Astrocyte (in vitro differentiated cells and primary cell): ENCODE data around the gene PEX10. TPM values are rescaled to one million over a fixed set of nuclear protein-coding genes. Genes with fewer than 3 reads are reported as not detected.

Experiments used
- DNase-seq: peaks from one replicate; pipeline ENCODE4 v3.0.0-alpha.2; 2010; ENCODE audit warnings: low read depth
- FAIRE-seq: peaks from 2 replicates; lab custom pipeline; 2011; peaks lifted over from hg19 to GRCh38; lab: Jason Lieb, UNC
- H2AFZ ChIP-seq: 2 replicates; pipeline ENCODE4 v1.6.0; 2012; ENCODE audit warnings: low read depth, low read length, inconsistent platforms
- H3K27ac ChIP-seq: 2 replicates; pipeline ENCODE4 v1.5.1; 2011; ENCODE audit warnings: low read depth, low read length, inconsistent platforms
- H3K27me3 ChIP-seq: 2 replicates; pipeline ENCODE4 v1.6.0; 2011; ENCODE audit warnings: low read length, inconsistent platforms; ENCODE audit not compliant: insufficient read depth
- H3K36me3 ChIP-seq: 2 replicates; pipeline ENCODE4 v1.5.1; 2011; ENCODE audit warnings: low read length, inconsistent platforms; ENCODE audit not compliant: insufficient read depth
- H3K4me1 ChIP-seq: 2 replicates; pipeline ENCODE4 v1.5.1; 2011; ENCODE audit warnings: low read length, inconsistent platforms; ENCODE audit not compliant: insufficient read depth
- H3K4me2 ChIP-seq: 2 replicates; pipeline ENCODE4 v1.6.0; 2012; ENCODE audit warnings: low read length, inconsistent platforms
- H3K4me3 ChIP-seq: 2 replicates; pipeline ENCODE4 v1.5.1; 2011; ENCODE audit warnings: low read depth, mild to moderate bottlenecking, low read length, inconsistent platforms; ENCODE audit not compliant: insufficient read depth
- H3K79me2 ChIP-seq: 2 replicates; pipeline ENCODE4 v1.6.0; 2012; ENCODE audit warnings: mild to moderate bottlenecking, low read length, inconsistent platforms; ENCODE audit not compliant: insufficient read depth
- H3K9ac ChIP-seq: 2 replicates; pipeline ENCODE4 v1.6.0; 2012; ENCODE audit warnings: mild to moderate bottlenecking, low read length, inconsistent platforms
- H3K9me3 ChIP-seq: 2 replicates; pipeline ENCODE4 v1.5.1; 2012; ENCODE audit warnings: low read depth, mild to moderate bottlenecking, low read length, inconsistent platforms; ENCODE audit not compliant: insufficient read depth
- H4K20me1 ChIP-seq: 2 replicates; pipeline ENCODE4 v1.6.0; 2012; ENCODE audit warnings: low read length, inconsistent platforms; ENCODE audit not compliant: insufficient read depth
- H3K27ac Mint-ChIP-seq: one replicate; pipeline ENCODE4 v1.8.0; 2021; ENCODE audit warnings: mild to moderate bottlenecking, mixed read lengths; ENCODE audit not compliant: unreplicated experiment
- H3K27me3 Mint-ChIP-seq: one replicate; pipeline ENCODE4 v1.8.0; 2021; ENCODE audit warnings: low read depth, mixed read lengths; ENCODE audit not compliant: unreplicated experiment
- H3K36me3 Mint-ChIP-seq: one replicate; pipeline ENCODE4 v1.8.0; 2021; ENCODE audit warnings: low read depth, mixed read lengths; ENCODE audit not compliant: unreplicated experiment
- H3K4me1 Mint-ChIP-seq: one replicate; pipeline ENCODE4 v1.8.0; 2021; ENCODE audit warnings: low read depth, mixed read lengths; ENCODE audit not compliant: unreplicated experiment
- H3K4me3 Mint-ChIP-seq: one replicate; pipeline ENCODE4 v1.8.0; 2021; ENCODE audit warnings: mild to moderate bottlenecking, moderate library complexity, mixed read lengths; ENCODE audit not compliant: unreplicated experiment
- H3K9me3 Mint-ChIP-seq: one replicate; pipeline ENCODE4 v1.8.0; 2021; ENCODE audit warnings: mild to moderate bottlenecking, mixed read lengths; ENCODE audit not compliant: unreplicated experiment
- EZH2 ChIP-seq: IDR thresholded peaks from 2 replicates; pipeline ENCODE4 v1.6.1; 2012; ENCODE audit warnings: mild to moderate bottlenecking, low read length, inconsistent platforms; ENCODE audit not compliant: insufficient read depth
- total RNA-seq: library from RNA; stranded (reverse); gene quantifications from 2 replicates; pipeline ENCODE4 v1.2.1, GENCODE V29; 2021
- TF ChIP-seq, protein P1 (sequence below): IDR thresholded peaks from 2 replicates; pipeline ENCODE4 v1.5.1; 2011; ENCODE audit warnings: low read depth, mild to moderate bottlenecking, inconsistent platforms, low read length, moderate library complexity; ENCODE audit not compliant: insufficient read depth

Gene PEX10
- total RNA-seq, 1 donor from 2014 or later, result 16.6 TPM

DNA sequence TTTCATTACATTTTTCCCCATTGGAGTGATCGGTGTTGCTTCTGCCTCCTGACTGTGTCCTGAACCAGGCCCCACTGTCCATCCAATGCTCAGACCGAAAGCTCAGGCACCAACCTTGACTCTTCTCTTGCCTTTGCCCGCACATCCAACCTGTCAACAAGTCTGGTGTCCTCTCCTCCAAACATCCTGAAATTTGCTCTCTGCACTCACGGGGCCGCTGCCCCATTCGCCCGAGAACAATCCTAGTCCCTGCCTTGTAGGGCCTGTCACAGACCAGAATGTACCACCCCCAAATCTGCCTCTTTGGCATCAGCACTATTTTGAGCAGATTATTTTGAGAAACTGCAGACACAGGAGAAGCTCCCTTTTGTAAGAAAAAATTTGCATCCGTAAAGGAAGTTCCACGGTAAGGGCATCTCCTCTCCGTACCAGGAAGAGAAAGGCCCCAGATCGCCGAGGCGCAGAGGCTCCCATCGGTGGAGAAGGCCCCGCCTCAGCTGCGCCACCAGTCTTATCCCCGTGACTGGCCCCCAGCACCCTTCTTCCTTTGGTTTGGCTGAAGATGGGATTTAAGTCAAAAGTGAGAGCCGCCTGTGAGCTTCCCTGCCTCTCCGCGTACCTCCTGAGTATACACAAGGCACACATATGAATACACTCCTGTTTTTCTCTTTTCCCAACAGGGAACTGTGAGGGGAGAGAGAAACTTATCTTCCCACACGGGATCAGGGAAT lies 28.1 kb downstream of the PEX10 start:
- no peaks in the 10 kb centered on the region for H3K27me3 Mint-ChIP-seq
- no peaks in the 10 kb centered on the region for H3K36me3 ChIP-seq

DNA sequence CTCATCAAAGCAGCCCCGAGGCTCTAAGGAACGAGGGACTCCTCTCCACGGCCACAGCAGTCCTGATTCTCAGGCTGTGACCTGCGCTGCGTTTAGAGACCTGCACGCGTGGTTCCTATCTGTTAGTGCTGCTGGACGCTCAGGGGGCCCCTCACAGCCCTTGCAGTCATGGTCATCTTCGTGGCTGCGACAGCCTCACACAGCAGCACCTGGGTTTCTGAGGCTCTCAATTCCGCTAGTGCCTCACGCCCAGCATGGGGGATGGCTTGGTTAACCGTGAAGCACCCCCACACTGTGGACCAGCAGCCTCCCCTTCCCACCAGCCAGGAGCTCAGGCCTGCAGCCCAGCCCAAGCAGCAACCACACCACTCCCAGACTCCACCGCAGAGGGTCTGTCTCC lies 28.8 kb downstream of the PEX10 start:
- DNase-seq, result no peak
- FAIRE-seq, result no peak
- H3K4me3 Mint-ChIP-seq, result no peak overlapping the region
- no peaks in the 10 kb centered on the region for H3K27me3 Mint-ChIP-seq
- H3K9me3 Mint-ChIP-seq, result no peaks in the 10 kb centered on the region
- Histone ChIP-seq H3K4me2 (no peak overlapping the region), H3K9me3 (no peaks in the 10 kb centered on the region), H3K79me2 (no peaks in the 10 kb centered on the region), H3K9ac (no peak overlapping the region), H3K4me3 (no peak overlapping the region), H3K27ac (no peak overlapping the region), H3K27me3 (no peaks in the 10 kb centered on the region), H3K4me1 (no peaks in the 10 kb centered on the region), H2AFZ (no peak overlapping the region), H3K36me3 (no peaks in the 10 kb centered on the region), H4K20me1 (no peaks in the 10 kb centered on the region)
- H3K27ac Mint-ChIP-seq, result no peak overlapping the region
- no peak for TF ChIP-seq EZH2
- TF ChIP-seq, protein P1, sequence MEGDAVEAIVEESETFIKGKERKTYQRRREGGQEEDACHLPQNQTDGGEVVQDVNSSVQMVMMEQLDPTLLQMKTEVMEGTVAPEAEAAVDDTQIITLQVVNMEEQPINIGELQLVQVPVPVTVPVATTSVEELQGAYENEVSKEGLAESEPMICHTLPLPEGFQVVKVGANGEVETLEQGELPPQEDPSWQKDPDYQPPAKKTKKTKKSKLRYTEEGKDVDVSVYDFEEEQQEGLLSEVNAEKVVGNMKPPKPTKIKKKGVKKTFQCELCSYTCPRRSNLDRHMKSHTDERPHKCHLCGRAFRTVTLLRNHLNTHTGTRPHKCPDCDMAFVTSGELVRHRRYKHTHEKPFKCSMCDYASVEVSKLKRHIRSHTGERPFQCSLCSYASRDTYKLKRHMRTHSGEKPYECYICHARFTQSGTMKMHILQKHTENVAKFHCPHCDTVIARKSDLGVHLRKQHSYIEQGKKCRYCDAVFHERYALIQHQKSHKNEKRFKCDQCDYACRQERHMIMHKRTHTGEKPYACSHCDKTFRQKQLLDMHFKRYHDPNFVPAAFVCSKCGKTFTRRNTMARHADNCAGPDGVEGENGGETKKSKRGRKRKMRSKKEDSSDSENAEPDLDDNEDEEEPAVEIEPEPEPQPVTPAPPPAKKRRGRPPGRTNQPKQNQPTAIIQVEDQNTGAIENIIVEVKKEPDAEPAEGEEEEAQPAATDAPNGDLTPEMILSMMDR, result no peak
- no peaks in the 10 kb centered on the region for H3K36me3 Mint-ChIP-seq
- no peaks in the 10 kb centered on the region for H3K4me1 Mint-ChIP-seq

More for the DNA sequence above, 28.1 kb downstream of the PEX10 start:
- Histone ChIP-seq H3K4me1 (no peaks in the 10 kb centered on the region), H3K4me3 (no peak overlapping the region), H3K79me2 (no peaks in the 10 kb centered on the region), H3K9ac (no peak overlapping the region), H2AFZ (no peak overlapping the region), H3K9me3 (no peaks in the 10 kb centered on the region), H3K27ac (no peak overlapping the region), H4K20me1 (no peaks in the 10 kb centered on the region), H3K27me3 (no peaks in the 10 kb centered on the region), H3K4me2 (no peak overlapping the region)
- Mint-ChIP-seq H3K9me3 (no peaks in the 10 kb centered on the region), H3K36me3 (no peaks in the 10 kb centered on the region), H3K27ac (no peak overlapping the region), H3K4me1 (no peaks in the 10 kb centered on the region), H3K4me3 (no peak overlapping the region)
- TF ChIP-seq EZH2, result no peak
- TF ChIP-seq, protein P1, result no peak
- DNase-seq (no peak), FAIRE-seq (no peak)
